ENCODE results near the gene USP37.

Gene USP37

GRCh38 chr2:218582076-218582475 lies 13.9 kb upstream of the USP37 start:
- no peak for TF ChIP-seq ZFX (IDR thresholded peaks at IDR 0.05; ENCODE audit: borderline replicate concordance)
- TF ChIP-seq CTCF (IDR thresholded peaks at IDR 0.05) = no peak
- no peak overlapping the region for H3K27ac ChIP-seq

GRCh38 chr2:218578272-218578877 lies 10.2 kb upstream of the USP37 start:
- peak overlapping the region; percentile 30 for H3K27ac ChIP-seq

GRCh38 chr2:218577482-218578220 lies 9.5 kb upstream of the USP37 start:
- no peak for TF ChIP-seq CTCF (IDR thresholded peaks at IDR 0.05)
- no peak for TF ChIP-seq ZFX (IDR thresholded peaks at IDR 0.05; ENCODE audit: borderline replicate concordance)
- peak overlapping the region; percentile 30 for H3K27ac ChIP-seq

More at GRCh38 chr2:218578272-218578877, 10.2 kb upstream of the USP37 start:
- TF ChIP-seq ZFX (IDR thresholded peaks at IDR 0.05; ENCODE audit: borderline replicate concordance) (no peak), CTCF (IDR thresholded peaks at IDR 0.05) (no peak)

- TF ChIP-seq ZFX (IDR thresholded peaks at IDR 0.05; ENCODE audit: borderline replicate concordance) (no peak), CTCF (IDR thresholded peaks at IDR 0.05) (no peak)
- no peak overlapping the region for H3K27ac ChIP-seq
Observed at GRCh38 chr2:218576854-218577253, 8.7 kb upstream of the USP37 start.

GRCh38 chr2:218570850-218571249 lies 2.7 kb upstream of the USP37 start:
- no peak overlapping the region for H3K27ac ChIP-seq
- TF ChIP-seq ZFX (IDR thresholded peaks at IDR 0.05; ENCODE audit: borderline replicate concordance) (no peak), CTCF (IDR thresholded peaks at IDR 0.05) (no peak)

- TF ChIP-seq ZFX (IDR thresholded peaks at IDR 0.05; ENCODE audit: borderline replicate concordance) = no peak
- no peak for TF ChIP-seq CTCF (IDR thresholded peaks at IDR 0.05)
Observed at GRCh38 chr2:218569661-218570500, 1.7 kb upstream of the USP37 start.

More at GRCh38 chr2:218569661-218570500, 1.7 kb upstream of the USP37 start:
- H3K27ac ChIP-seq = peak overlapping the region; percentile 88
